NCI-H128 (cell line): ENCODE results near the gene HOXD12.

Source experiments
- DNase-seq: peaks from one replicate; lab custom pipeline; 2025; ENCODE audit not compliant: unreplicated experiment; lab: John Stamatoyannopoulos, UW

The HOXD12 gene

DNA sequence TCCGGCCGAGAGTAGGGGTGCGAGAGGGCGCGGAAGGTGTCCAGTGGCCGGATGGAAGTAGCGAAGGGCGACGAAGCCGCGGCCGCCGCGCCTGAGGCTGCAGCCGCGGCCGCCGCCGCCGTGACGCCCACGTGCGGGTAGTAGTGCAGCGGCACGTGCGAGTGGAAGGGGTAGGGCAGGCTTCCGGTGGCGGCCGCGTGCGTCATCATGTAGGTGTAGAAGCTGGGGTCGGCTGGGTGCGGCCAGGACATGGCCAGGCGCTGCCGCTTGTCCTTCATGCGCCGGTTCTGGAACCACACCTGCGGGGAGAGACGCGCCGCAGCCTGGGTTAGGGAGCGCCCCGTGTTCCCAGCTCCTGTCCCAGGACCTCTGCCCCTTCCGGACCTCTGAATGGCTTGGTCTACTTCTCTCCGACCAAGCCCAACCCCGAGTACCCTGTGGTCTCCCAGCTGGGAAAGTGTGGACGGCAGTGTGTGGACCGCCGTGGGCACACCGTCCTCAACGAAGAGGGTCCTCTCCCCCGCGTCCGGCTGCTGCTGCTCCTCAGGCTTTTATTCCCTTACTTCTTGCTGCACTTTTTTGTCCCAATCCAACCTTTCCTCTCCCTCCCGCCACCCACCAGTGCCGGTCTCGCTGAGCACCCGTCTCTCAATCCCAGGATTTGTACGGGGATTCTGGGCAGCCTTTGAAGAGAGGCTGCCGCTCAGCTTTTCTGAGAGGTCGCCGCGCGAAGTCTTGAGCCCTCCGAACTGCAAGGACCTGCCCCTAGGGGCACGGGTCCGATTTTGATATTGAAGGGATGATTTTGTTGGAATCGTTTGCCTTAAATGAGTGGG, 18.8 kb upstream of the HOXD12 start:
- DNase-seq = no peak

GRCh38 chr2:176081376-176081836, 18.2 kb upstream of the HOXD12 start:
- no peak for DNase-seq

DNA sequence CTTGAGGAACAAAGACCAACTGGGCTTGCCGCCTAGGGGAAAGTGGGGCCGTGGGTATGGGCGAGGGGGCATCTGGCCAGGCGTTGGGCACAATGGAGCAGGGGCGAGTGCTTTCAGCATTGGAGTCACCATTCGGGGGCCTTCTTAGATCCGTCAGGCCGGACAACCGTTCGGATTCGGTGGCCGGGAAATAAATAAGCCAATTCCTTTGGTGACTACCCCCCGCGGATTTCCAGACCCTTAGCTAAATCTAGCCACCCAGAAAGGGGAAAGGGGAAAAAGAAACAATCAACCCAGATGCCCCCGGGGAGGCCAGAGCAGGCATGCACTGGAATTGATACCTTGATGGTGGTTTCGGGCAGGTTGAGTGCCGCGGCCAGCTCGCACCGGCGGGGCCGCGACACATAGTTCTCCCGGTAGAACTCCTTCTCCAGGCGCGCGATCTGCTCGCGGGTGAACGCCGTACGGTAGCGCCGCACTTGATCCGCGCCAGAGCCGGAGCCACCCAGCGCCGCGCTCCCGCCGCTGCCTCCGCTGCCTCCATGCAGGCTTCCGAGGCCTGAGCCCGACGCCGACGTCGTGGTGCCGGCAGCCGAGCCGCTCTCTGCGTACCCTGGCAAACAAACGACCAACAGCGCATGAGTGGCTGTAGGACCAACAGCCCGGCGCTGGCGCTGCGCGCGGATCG, 17.6 kb upstream of the HOXD12 start:
- no peak for DNase-seq

- DNase-seq = no peak
Observed at GRCh38 chr2:176082525-176082823, 17.1 kb upstream of the HOXD12 start.

DNA sequence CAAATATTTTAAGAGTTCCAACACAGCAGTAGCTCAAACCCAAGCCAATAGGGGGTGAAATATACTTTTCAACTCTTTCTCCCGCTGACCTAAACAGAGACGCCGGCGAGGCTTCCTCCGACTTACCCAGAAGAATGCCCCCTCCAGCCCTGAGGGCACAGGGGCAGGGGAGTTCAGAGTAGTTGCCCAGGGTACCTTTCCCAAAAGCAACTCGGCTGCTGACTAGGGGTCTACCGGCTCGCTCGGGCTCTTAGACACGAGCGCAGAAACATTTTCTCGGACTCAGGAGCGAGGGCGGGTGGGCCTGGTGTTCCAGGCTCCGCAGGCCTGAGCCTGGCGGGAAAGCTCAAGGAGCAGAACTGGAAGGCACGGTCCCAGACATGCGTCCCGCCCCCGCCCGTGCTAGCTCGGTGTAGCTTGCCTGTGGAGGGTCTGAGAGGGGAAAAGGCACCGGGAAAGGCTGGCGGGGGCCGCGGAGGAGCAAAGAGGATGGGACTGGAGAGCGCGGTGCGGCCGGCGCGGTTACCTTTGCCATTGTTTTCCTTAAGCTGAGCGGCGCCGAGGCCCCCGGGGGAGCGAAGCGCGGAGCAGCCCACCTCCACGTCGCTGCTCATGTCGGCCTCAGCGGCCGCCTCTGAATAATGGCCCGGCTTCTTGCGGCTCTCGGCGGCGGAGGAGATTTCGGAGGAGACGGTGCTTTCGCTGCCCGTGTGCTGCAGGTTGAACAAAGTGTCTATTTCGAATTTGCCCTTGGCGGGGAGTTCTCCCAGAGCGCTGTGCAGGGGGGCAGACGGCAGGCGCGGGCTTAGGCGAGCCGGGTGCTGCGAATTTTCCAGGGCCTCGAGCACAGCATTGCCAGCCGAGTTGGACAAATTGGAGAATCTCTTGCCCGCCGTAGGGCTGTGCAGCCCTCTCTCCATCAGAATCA, 16.5 kb upstream of the HOXD12 start:
- no peak for DNase-seq

- DNase-seq = no peak
Observed at GRCh38 chr2:176083796-176084261, 15.8 kb upstream of the HOXD12 start, which contains the start of gene EVX2. TSS of gene EVX2 (minus strand) at chr2:176083962. CDS start at chr2:176083776, 186 bp downstream.

DNA sequence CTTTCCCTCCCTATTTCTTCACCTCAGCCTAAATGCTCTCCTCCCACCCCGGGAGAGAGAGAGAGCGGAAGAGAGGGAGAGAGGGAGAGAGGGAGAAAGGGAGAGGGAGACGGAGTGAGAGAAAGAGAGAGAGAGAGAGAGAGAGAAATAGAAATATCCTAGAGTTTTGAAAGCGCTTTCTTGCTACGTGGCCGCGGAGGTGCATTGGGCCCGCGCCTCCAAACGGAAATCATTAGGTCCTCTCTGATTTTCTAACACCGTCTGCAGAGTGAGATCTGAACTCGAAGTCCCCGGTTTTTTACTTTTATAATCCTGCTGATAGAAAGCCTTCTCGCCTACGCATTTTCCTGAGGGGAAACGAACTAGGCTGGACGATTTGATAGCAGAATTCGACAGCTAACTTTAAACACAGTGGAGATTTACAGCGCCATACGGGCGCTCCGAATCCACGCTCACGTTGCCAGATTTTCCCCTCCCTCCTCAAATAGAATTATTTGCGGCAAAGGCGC, 14.9 kb upstream of the HOXD12 start:
- DNase-seq = no peak

GRCh38 chr2:176085120-176085788, 14.3 kb upstream of the HOXD12 start:
- no peak for DNase-seq

DNA sequence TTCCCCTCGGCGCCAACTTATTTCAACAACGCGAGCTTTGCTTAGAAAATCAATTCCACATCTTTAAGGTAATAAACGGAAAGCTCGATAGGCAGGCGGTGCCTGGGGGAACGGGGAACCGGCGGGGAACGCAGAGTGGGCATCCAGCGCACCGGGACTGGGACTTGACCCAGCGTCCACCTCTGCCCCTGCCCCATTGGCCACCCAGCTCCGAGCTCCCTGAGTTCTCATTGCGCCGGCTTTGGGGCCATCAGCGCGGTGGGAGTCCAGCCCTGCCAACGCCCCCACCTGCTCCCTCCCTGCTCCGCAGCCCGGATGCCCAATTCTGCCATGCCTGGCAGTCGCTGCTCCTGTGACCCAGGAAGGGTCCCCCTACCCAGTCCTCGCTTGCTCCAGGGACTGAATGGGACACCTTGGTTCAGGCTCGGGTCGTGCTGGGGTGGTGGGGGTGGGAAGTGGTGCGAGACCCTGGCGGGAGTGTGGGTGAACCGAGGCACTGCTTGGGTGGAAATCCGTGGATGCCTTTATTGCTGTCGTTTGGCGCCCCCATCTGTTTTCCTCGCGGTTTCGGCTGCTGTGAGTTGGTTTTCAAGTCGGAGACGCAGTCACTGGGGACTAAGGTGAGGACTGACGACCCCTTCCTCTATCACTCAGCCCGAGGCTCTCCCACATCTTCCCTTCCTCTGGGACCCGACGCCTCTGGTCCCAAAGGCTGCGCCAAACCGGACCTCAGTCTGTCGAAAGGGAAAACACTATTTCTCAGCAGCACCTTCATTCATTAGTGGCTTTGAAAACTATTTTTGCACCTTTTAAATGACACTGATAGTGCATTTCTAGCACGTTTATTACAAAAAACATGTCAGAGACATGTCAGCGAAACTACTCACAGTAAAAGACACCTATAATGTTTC, 13.5 kb upstream of the HOXD12 start:
- no peak for DNase-seq

- DNase-seq = no peak
Observed at GRCh38 chr2:176087330-176088047, 12.1 kb upstream of the HOXD12 start.

DNA sequence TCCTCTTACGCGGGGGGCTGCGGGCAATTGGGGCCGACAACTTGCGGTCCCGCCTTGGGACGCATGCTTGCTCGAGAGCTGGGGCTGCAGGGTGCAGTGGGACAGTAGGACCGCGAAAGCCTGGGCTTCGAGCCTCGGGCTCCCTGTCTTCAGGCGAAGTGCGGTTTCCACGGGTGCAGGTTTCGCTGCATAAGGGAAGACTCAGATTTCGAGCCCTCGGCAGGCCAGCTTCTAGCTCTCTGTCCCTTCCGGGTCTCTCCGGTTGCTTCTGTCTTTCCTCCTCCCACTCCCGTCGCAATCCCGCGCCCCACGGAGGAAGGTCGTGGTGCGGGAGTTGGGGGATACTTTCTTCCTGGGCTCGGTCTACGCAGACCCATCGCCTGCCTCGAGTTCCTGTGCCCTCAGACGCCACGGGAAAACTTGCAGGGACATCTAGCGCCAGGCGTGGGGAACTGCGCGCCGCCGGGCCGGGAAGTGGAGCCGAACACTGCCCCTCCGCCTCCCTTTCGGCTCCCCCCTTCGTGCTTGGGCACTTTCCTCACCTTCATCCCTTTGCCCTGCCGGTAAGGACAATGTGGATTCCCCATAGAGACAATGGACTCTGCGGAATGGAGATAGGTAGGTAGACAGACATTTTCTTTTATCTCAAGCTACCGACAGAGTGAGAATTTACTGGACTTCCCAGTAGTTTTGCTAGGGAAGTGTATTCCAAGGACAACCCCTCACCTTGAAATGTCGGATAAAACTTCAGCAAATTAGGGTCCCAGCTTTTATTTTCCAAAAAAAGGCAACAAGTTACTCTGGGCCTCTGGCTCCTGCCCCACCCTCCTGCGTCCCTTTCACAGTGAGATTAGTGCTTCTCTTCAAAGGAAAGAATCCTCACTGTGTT, 11.3 kb upstream of the HOXD12 start:
- DNase-seq = peak; percentile 49

GRCh38 chr2:176088937-176089842, 10.4 kb upstream of the HOXD12 start:
- no peak for DNase-seq

- DNase-seq = no peak
Observed at GRCh38 chr2:176089843-176090395, 9.7 kb upstream of the HOXD12 start.

GRCh38 chr2:176090862-176091261, 8.7 kb upstream of the HOXD12 start:
- DNase-seq = no peak

- no peak for DNase-seq
Observed at GRCh38 chr2:176091329-176092258, 8.0 kb upstream of the HOXD12 start.
